ENCODE data around the gene VWA3B. TPM values are rescaled to one million over a fixed set of nuclear protein-coding genes. Genes with fewer than 3 reads are reported as not detected.

The VWA3B gene
- total RNA-seq, 1 donor from 2014 or later, result not detected

DNA sequence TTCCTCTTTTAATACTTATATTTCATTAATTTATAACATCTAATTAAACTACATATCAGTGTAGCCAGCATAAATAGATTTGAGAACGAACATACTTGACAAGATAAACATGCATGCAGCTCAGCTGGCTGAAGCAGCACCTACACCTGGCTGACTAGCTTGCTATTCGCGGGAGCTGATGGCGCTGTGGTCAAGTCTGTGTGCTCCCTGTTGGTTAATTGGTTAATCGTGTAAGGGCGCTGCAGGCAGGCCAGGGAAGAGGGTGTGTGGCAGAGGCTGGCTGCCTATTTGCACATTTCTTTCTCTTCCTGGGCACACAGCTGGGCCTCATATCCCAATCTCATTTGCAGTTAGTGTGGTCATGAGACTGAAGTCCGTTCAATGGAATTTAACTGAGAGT, 14.5 kb upstream of the VWA3B start:
- Mint-ChIP-seq H3K27ac (ENCODE audit: unreplicated experiment) (no peak overlapping the region), H3K27me3 (ENCODE audit: low read depth) (peaks cover 8% of the 10 kb centered on the region), H3K4me3 (ENCODE audit: unreplicated experiment) (no peak overlapping the region), H3K9me3 (ENCODE audit: low read depth) (peaks cover 6% of the 10 kb centered on the region), H3K36me3 (ENCODE audit: low read depth) (no peaks in the 10 kb centered on the region), H3K4me1 (ENCODE audit: low read depth) (no peaks in the 10 kb centered on the region)
- TF ChIP-seq CTCF (IDR thresholded peaks at IDR 0.05), result no peak
- no peak for DNase-seq (ENCODE audit: low spot score)

DNA sequence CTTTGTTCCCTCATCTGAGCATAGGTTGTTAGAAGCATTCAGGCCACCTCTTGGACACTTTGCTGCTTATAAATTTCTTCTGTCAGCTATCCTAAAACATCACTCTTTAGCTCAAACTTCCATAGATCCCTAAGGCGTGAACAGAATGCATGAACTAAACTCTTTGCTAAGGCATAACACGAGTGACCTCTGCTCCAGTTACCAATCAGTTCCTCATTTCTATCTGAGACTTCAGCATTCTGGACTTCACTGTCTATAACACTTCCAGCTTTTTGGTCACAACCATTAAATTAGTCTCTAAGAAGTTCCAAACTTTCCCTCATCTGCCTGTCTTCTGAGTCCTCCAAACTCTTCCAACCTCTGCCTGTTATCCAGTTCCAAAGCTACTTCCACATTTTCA, 8.3 kb upstream of the VWA3B start:
- DNase-seq (ENCODE audit: low spot score), result no peak
- Mint-ChIP-seq H3K36me3 (ENCODE audit: low read depth) (no peaks in the 10 kb centered on the region), H3K9me3 (ENCODE audit: low read depth) (peaks cover 4% of the 10 kb centered on the region), H3K27me3 (ENCODE audit: low read depth) (peaks cover 18% of the 10 kb centered on the region), H3K4me1 (ENCODE audit: low read depth) (no peaks in the 10 kb centered on the region), H3K27ac (ENCODE audit: unreplicated experiment) (no peak overlapping the region), H3K4me3 (ENCODE audit: unreplicated experiment) (no peak overlapping the region)
- TF ChIP-seq CTCF (IDR thresholded peaks at IDR 0.05), result no peak

- no peaks in the 10 kb centered on the region for H3K9me3 Mint-ChIP-seq (ENCODE audit: low read depth)
- H3K36me3 Mint-ChIP-seq (ENCODE audit: low read depth), result no peaks in the 10 kb centered on the region
- no peak overlapping the region for H3K4me3 Mint-ChIP-seq (ENCODE audit: unreplicated experiment)
- no peak overlapping the region for H3K27ac Mint-ChIP-seq (ENCODE audit: unreplicated experiment)
- DNase-seq (ENCODE audit: low spot score), result no peak
- no peak for TF ChIP-seq CTCF (IDR thresholded peaks at IDR 0.05)
- H3K4me1 Mint-ChIP-seq (ENCODE audit: low read depth), result peaks cover 9% of the 10 kb centered on the region
- H3K27me3 Mint-ChIP-seq (ENCODE audit: low read depth), result peaks cover 54% of the 10 kb centered on the region
These were observed 2.7 kb upstream of the VWA3B start for GRCh38 chr2:98084151-98084868.

GRCh38 chr2:98084869-98085238, 2.1 kb upstream of the VWA3B start:
- TF ChIP-seq CTCF (IDR thresholded peaks at IDR 0.05), result no peak
- peaks cover 54% of the 10 kb centered on the region for H3K27me3 Mint-ChIP-seq (ENCODE audit: low read depth)
- no peaks in the 10 kb centered on the region for H3K36me3 Mint-ChIP-seq (ENCODE audit: low read depth)
- no peak for DNase-seq (ENCODE audit: low spot score)
- H3K9me3 Mint-ChIP-seq (ENCODE audit: low read depth), result no peaks in the 10 kb centered on the region
- H3K27ac Mint-ChIP-seq (ENCODE audit: unreplicated experiment), result no peak overlapping the region
- no peak overlapping the region for H3K4me3 Mint-ChIP-seq (ENCODE audit: unreplicated experiment)
- H3K4me1 Mint-ChIP-seq (ENCODE audit: low read depth), result peaks cover 9% of the 10 kb centered on the region

- Mint-ChIP-seq H3K36me3 (ENCODE audit: low read depth) (no peaks in the 10 kb centered on the region), H3K9me3 (ENCODE audit: low read depth) (no peaks in the 10 kb centered on the region), H3K27ac (ENCODE audit: unreplicated experiment) (no peak overlapping the region), H3K4me3 (ENCODE audit: unreplicated experiment) (no peak overlapping the region), H3K4me1 (ENCODE audit: low read depth) (peaks cover 9% of the 10 kb centered on the region), H3K27me3 (ENCODE audit: low read depth) (peaks cover 56% of the 10 kb centered on the region)
- TF ChIP-seq CTCF (IDR thresholded peaks at IDR 0.05), result no peak
- DNase-seq (ENCODE audit: low spot score), result no peak
These were observed 1.3 kb upstream of the VWA3B start for GRCh38 chr2:98085649-98086048.
